GM18505 (cell line): ENCODE results near the gene PPP1R18.
"Not testable (repeated sequence)": the region's sequence is repeated elsewhere in the genome, so short reads cannot be mapped to it uniquely, and the experiment has no call there.

Experiments used
- ATAC-seq: cut with Tn5 transposase; IDR thresholded peaks from one replicate; pipeline ENCODE4 v1.9.1; 2021; ENCODE audit not compliant: unreplicated experiment
- POLR2A ChIP-seq: IDR thresholded peaks from 4 replicates; pipeline ENCODE4 v1.6.1; 2011; ENCODE audit warnings: borderline replicate concordance; ENCODE audit not compliant: insufficient read depth, insufficient read length; ENCODE audit errors: extremely low read depth

PPP1R18 gene

DNA sequence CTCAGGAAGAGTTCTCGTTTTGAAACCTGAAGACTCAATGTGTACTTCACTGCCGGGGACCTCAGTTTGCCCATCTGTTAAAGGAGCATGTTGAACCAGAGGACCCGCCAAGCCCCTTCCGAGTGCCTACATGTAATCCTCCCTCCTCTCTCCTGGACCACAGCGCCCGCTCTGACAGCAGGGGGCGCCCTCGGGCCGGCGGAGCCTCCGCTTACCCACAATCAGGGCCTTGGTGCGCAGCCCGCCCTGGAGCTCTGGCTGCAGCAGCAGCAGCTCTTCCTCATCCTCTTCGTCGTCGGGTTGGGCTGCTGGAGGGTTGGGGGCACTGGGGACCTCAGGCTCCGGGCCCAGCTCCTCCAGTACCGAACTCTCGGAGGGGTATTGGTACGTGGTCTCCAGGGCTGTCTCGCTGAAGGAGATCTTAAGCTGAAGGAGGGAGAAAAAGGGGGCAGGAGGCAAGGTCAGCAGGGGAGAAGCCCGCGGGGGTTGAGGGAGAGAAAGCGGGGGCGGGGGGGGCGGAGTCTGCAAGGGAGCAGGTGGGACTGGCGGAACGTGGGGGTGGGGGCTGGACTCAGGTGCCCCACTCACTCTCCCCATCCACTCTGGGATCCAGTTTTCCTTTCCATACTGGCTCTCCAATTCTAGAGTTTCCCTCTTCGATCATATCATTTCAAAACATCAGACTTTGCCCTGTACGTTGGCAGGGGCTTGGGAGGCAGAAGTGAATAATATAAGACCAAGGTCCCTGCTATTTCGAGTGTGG is 7.3 kb downstream of the PPP1R18 start:
- ATAC-seq: no peak
- no peak for TF ChIP-seq POLR2A

GRCh38 chr6:30676660-30677285 is 9.7 kb downstream of the PPP1R18 start:
- no peak for ATAC-seq

DNA sequence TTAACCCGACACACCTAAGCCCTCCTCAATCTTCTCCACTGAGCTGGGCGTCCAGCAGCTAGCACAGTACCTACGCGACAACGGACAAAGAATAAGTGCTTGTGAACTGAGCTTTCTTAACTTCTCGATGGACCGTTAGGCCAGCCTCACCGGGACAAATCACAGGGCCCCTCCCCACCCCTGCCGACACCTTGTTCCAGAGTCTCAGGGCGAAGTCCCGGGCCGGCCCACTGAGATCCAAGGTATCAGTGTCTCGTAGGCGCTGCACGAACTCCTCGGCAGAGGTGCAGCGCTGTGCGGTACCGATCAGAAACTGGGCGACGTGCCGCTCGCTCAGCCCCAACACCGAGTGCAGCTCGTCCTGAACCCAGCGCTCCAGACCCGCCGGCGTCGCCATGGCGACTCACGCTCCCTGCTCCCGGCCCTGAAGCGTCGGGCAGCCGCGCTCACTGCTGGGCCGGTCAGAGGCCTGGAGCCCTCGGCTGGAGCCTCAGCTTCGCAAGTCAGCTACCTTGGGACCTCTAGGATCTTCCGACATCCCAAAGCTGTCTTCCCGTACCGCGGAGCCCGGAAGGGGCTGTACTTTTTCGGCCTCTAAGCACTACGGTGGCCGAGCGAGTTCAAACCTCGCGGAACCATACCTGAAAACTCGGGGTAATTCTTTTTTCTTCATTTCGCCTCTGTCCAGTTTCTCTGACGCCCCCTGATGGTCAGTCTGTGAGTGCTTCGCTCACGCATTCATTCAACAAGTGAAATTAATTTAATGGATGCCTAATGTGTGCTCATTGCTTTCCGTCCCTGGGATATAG is 13.8 kb downstream of the PPP1R18 start, which contains the start of gene DHX16:
Gene DHX16, minus strand, starts transcription at position 562 of the 809 bp plus-strand sequence. Its CDS starts 165 bp downstream, at position 397.
- TF ChIP-seq POLR2A: peak; percentile 81
- peak; percentile 67 for ATAC-seq

More at GRCh38 chr6:30676660-30677285, 9.7 kb downstream of the PPP1R18 start:
- no peak for TF ChIP-seq POLR2A

- no peak for ATAC-seq
- TF ChIP-seq POLR2A: no peak
Observed at GRCh38 chr6:30670760-30671527, 15.5 kb downstream of the PPP1R18 start.

DNA sequence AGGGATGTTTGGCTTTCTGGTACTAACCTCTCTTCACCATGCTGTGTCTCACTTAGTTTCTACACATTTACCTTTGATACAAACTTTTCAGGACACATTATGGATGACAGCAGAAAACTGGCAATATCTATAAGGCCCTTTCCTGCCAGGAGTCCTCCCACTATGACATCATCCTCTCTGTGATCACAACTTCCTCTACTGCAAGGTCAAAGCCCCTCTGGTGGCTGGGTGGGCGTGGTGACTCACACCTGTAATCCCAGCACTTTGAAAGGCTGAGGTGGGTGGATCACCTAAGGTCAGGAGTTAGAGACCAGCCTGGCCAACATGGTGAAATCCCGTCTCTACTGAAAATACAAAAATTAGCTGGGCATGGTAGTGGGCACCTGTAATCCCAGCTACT is 20.1 kb downstream of the PPP1R18 start:
- ATAC-seq: not testable (repeated sequence)

GRCh38 chr6:30664994-30665767 is 21.3 kb downstream of the PPP1R18 start:
- no peak for TF ChIP-seq POLR2A
- ATAC-seq: no peak

DNA sequence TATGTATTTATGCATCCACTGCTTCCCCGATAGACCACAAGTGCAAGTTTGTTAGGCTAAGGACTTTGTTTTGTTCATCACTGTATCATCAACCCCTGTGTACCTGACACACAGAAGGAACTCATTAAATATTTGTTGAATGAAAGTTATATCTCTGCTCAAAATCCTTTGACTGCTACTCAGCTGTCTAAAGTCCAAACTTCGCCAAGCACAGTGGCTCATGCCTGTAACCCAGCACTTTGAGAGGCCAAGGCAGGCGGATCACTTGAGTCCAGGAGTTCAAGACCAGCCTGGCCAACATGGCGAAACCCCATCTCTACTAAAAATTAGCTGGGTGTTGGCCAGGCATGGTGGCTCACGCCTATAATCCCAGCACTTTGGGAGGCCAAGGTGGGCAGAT is 28.5 kb downstream of the PPP1R18 start:
- not testable (repeated sequence) for ATAC-seq

- TF ChIP-seq POLR2A: no peak
- ATAC-seq: no peak
Observed at GRCh38 chr6:30657454-30657853, 29.0 kb downstream of the PPP1R18 start.

GRCh38 chr6:30656513-30656912 is 29.9 kb downstream of the PPP1R18 start:
- no peak for ATAC-seq
- no peak for TF ChIP-seq POLR2A

DNA sequence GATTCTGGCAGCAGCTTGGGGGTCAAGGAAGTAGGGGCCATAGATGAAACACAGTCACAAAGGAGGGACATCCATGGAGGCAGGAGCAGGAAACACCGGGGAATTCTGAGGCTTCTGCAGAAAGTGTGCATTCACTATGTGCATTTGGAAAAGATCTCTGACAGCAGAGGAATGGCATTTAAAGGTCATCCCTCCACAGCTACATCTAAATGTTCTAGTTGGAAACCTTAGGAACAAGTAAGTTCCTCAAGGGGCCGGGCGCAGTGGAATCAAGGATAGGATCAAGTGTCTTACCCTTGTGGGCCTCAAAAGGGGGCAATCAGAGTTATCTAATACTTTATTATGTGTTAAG is 30.7 kb downstream of the PPP1R18 start:
- TF ChIP-seq POLR2A: no peak
- no peak for ATAC-seq

DNA sequence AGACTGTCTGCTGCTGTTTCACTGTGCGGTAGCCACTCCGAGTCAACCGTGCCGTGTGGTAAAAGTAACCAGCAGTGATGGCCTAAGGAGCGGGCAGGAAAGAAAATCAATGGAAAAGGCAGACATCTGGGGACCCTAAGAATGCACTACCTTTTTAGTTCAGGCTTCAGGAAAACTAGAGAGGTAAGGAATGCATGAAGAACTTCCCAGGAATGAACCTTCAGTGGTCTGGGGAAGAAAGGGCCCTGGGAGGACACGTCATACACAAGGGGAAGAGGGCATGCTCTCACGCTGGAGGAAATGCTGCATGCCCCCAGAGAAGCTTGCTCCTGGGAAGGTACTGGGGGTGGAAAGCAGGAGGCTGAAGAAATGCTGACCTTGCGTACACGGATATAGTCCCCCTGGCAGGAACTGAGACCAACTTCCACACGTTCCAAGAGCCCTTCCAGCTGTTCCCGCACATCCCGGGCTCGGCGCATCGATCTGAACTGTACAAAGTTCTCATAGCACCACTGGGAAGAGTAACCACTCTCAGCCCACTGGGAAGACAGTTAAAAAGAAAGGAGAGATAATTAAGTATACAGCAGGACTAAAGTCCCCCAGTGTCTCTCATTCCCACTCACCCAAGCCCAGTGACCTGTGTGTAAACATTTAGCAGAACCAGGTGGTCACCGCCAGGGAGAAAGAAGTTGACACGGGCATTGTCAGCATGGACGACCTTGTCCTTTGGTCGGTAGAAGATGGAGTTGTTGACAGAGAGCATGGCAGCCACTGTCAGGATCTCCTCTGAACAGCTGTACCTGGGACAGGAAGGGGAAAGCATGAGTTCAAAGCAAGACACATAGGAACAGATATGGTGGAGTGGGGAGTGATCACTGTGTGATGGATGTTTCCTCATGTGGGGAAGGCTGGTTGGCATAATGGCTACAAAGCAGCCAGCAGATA is 31.4 kb downstream of the PPP1R18 start:
- no peak for ATAC-seq
- no peak for TF ChIP-seq POLR2A
